CD4-positive, alpha-beta memory T cell (primary cell): Measurements from ENCODE around the gene DBH. TPM values are rescaled to one million over a fixed set of nuclear protein-coding genes. Genes with fewer than 3 reads are reported as not detected.
A peak's percentile ranks its signal among the peaks of the same experiment; 100 is the strongest.
"Not testable (repeated sequence)": the region's sequence is repeated elsewhere in the genome, so short reads cannot be mapped to it uniquely, and the experiment has no call there.

ENCODE experiments used
- CTCF ChIA-PET: fragments of 350-600 bp; sonication (Branson Sonifier 250); formaldehyde crosslinking; loops from one replicate; lab custom pipeline; 2021; ENCODE audit warnings: inconsistent platforms; ENCODE audit not compliant: partially characterized antibody; lab: Charles Lee
- POLR2A ChIA-PET: fragments of 350-600 bp; sonication (Branson Sonifier 250); formaldehyde crosslinking; loops from one replicate; lab custom pipeline; 2021; ENCODE audit not compliant: partially characterized antibody; lab: Charles Lee
- DNase-seq, 5 donors: peaks; one replicate each; pipeline versions ENCODE4 v3.0.0 to v3.0.0-alpha.2; 2020 to 2022; ENCODE audit warnings: mixed read lengths in 1 of 5
- H3K27ac ChIP-seq: one replicate; pipeline ENCODE4 v1.7.0; 2013; ENCODE audit warnings: low read depth, low read length
- H3K27me3 ChIP-seq: 2 replicates; pipeline ENCODE4 v1.7.0; 2013; ENCODE audit warnings: mild to moderate bottlenecking, low read length, moderate library complexity; ENCODE audit not compliant: insufficient read depth
- H3K36me3 ChIP-seq: 2 replicates; pipeline ENCODE4 v1.7.0; 2013; ENCODE audit warnings: mild to moderate bottlenecking, low read length, moderate library complexity; ENCODE audit not compliant: insufficient read depth
- H3K4me1 ChIP-seq: 2 replicates; pipeline ENCODE4 v1.7.0; 2013; ENCODE audit warnings: mild to moderate bottlenecking, low read length, moderate library complexity; ENCODE audit not compliant: insufficient read depth
- H3K4me3 ChIP-seq, 2 donors: one replicate each; pipeline ENCODE4 v1.7.0; 2013; ENCODE audit warnings: low read length in 2 of 2, mild to moderate bottlenecking in 1 of 2
- H3K9me3 ChIP-seq, 2 donors: one replicate each; pipeline ENCODE4 v1.7.0; 2013; ENCODE audit warnings: low read length in 2 of 2, control low read depth in 1 of 2; ENCODE audit not compliant: control insufficient read depth in 1 of 2
- H3K27ac Mint-ChIP-seq, 7 donors: one replicate each; pipeline ENCODE4 v1.8.0; 2020 to 2021; ENCODE audit warnings: mixed read lengths in 7 of 7, mild to moderate bottlenecking in 6 of 7, inconsistent platforms in 3 of 7, moderate library complexity in 3 of 7
- H3K27me3 Mint-ChIP-seq, 2 donors: one replicate each; pipeline ENCODE4 v1.8.0; 2020 to 2021; ENCODE audit warnings: mixed read lengths in 2 of 2
- H3K36me3 Mint-ChIP-seq, 2 donors: one replicate each; pipeline ENCODE4 v1.8.0; 2020 to 2021; ENCODE audit warnings: mixed read lengths in 2 of 2, inconsistent platforms in 1 of 2, mild to moderate bottlenecking in 1 of 2
- H3K4me1 Mint-ChIP-seq, 4 donors: one replicate each; pipeline ENCODE4 v1.8.0; 2020 to 2021; ENCODE audit warnings: mixed read lengths in 4 of 4, mild to moderate bottlenecking in 1 of 4
- H3K4me3 Mint-ChIP-seq, 8 donors: one replicate each; pipeline ENCODE4 v1.8.0; 2020 to 2021; ENCODE audit warnings: mixed read lengths in 8 of 8, mild to moderate bottlenecking in 7 of 8, moderate library complexity in 6 of 8, inconsistent platforms in 3 of 8
- H3K9me3 Mint-ChIP-seq, 8 donors: one replicate each; pipeline ENCODE4 v1.8.0; 2020 to 2021; ENCODE audit warnings: mixed read lengths in 8 of 8, mild to moderate bottlenecking in 5 of 8, inconsistent platforms in 3 of 8, moderate library complexity in 1 of 8
- intact Hi-C: fragments of 100-400 bp; cut with micrococcal nuclease; formaldehyde crosslinking; loops from one replicate; pipeline ENCODE4 v1.15.1; 2023
- polyA plus RNA-seq, 2 donors: library from polyadenylated mRNA; unstranded; fragments of 300-500 nt; fragmentation: Illumina TruSeq; gene quantifications; one replicate each; pipeline ENCODE4 v1.2.3, GENCODE V29; 2021
- total RNA-seq, 2 experiments: library from RNA; stranded (reverse); gene quantifications; one replicate each; pipeline ENCODE4 v1.2.3, GENCODE V29; 2021

Gene DBH
- total and polyA plus RNA-seq, 4 experiments from 2014 or later = 0.08 to 0.18 (median 0.09) TPM; not detected in 1

DNA sequence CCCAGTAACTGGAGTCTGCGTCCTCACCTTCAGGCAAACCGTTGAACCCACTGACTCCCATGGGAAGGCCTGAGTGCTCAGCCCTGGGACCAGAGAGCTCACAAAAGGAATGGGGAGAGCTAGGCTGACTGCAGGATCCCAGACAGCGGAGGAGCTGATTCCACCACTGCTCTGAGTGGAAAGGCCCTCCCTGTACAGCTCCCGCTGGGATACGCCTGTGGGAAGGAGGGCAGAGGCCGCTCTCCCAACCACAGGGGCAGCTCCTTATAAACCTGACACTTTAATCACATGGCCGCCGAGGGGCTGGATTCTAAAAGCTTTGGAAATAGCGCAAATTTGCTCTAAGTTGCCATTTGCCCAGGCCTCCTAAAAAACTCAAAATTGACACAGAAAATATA, 37.1 kb downstream of the DBH start:
- no peaks in the 10 kb centered on the region for H3K36me3 ChIP-seq
- no peaks in the 10 kb centered on the region for H3K36me3 Mint-ChIP-seq
- no peaks in the 10 kb centered on the region for H3K9me3 ChIP-seq
- CTCF ChIA-PET = interaction anchor here (1.8 kb wide), 1 partner anchor 10 kb away, joined by 4 read pairs; no protein-coding TSS in a partner anchor
- H3K4me3 Mint-ChIP-seq = no peak overlapping the region
- POLR2A ChIA-PET = interaction anchor here (1.2 to 1.6 kb wide), 2 partner anchors 11 to 28 kb away, joined by 5 to 6 read pairs; no protein-coding TSS in a partner anchor
- H3K27me3 ChIP-seq = no peaks in the 10 kb centered on the region
- no peak for DNase-seq
- H3K27ac ChIP-seq = peak overlapping the region; percentile 1
- H3K27ac Mint-ChIP-seq = peak overlapping the region in 3 of 7 donors; percentile 29 to 38 (median 32)
- peaks cover 16 to 38% (median 29%) of the 10 kb centered on the region in 4 donors for H3K4me1 Mint-ChIP-seq
- H3K4me1 ChIP-seq = peaks cover 29% of the 10 kb centered on the region
- H3K4me3 ChIP-seq = no peak overlapping the region
- intact Hi-C loops = no loop called here
- no peaks in the 10 kb centered on the region for H3K9me3 Mint-ChIP-seq
- H3K27me3 Mint-ChIP-seq = no peaks in the 10 kb centered on the region

DNA sequence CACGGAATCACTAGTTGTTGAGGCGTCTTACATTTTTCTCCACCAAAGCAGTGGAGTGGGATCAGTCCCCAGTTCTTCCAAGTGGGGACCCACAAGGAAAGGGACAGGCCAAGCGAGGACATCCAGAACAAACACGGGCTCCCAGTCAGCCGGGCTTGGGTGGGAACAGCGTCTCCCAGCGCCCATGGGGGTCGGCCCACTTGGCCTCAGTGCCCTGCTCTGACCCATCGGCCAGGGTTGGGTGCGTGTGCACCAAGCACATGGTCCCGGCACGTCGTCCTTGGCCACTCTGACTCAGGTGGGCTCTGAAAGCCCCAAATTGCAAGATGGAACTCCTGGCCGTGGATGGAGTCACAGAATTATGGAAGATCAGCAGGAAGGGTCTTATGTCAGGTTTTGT, 37.9 kb downstream of the DBH start:
- Histone ChIP-seq H3K27me3 (no peaks in the 10 kb centered on the region), H3K4me1 (peaks cover 33% of the 10 kb centered on the region), H3K36me3 (no peaks in the 10 kb centered on the region), H3K4me3 (no peak overlapping the region), H3K9me3 (no peaks in the 10 kb centered on the region), H3K27ac (no peak overlapping the region)
- ChIA-PET CTCF (interaction anchor here (1.4 kb wide), 1 partner anchor 9 kb away, joined by 3 read pairs; no protein-coding TSS in a partner anchor), POLR2A (interaction anchor here (1.2 kb wide), 1 partner anchor 10 kb away, joined by 5 read pairs; no protein-coding TSS in a partner anchor)
- H3K9me3 Mint-ChIP-seq = no peaks in the 10 kb centered on the region
- intact Hi-C loops = no loop called here
- DNase-seq = no peak
- H3K4me1 Mint-ChIP-seq = peaks cover 20 to 46% (median 35%) of the 10 kb centered on the region in 4 donors
- H3K4me3 Mint-ChIP-seq = no peak overlapping the region
- no peaks in the 10 kb centered on the region for H3K27me3 Mint-ChIP-seq
- no peaks in the 10 kb centered on the region for H3K36me3 Mint-ChIP-seq
- H3K27ac Mint-ChIP-seq = peak overlapping the region in 4 of 7 donors; percentile 38 to 86 (median 60)

DNA sequence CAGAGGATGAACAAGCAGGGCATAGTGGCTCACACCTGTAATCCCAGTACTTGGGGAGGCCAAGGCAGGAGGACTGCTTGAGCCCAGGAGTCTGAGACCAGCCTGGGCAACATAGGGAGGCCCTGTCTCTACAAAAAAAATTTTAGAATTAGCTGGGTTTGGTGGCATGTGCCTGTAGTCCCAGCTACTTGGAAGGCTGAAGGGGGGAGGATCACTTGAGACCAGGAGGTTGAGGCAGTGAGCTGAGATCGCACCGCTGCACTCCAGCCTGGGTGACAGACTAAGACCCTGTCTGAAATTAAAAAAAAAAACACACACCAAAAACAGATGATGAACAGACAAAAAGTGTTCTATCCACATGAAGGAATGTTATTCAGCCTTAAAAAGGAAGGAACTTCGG, 39.6 kb downstream of the DBH start:
- H3K4me3 ChIP-seq, H3K36me3 ChIP-seq, DNase-seq, intact Hi-C loops, H3K9me3 Mint-ChIP-seq, H3K27me3 Mint-ChIP-seq, H3K36me3 Mint-ChIP-seq, H3K27me3 ChIP-seq, H3K9me3 ChIP-seq: not testable (repeated sequence)
- Mint-ChIP-seq H3K4me3 (peak overlapping the region in 2 of 8 donors; percentile 11 to 25), H3K27ac (peak overlapping the region; percentile 94 to 100 (median 100)), H3K4me1 (peaks cover 21 to 51% (median 35%) of the 10 kb centered on the region in 4 donors)
- Histone ChIP-seq H3K4me1 (peaks cover 33% of the 10 kb centered on the region), H3K27ac (peak overlapping the region; percentile 86)
- ChIA-PET CTCF (interaction anchor here (1.3 to 1.8 kb wide), 3 partner anchors 25 to 39 kb away, joined by 3 to 7 read pairs (median 5); no protein-coding TSS in a partner anchor), POLR2A (interaction anchor here (5.7 kb wide), 1 partner anchor 26 kb away, joined by 59 read pairs; no protein-coding TSS in a partner anchor)

DNA sequence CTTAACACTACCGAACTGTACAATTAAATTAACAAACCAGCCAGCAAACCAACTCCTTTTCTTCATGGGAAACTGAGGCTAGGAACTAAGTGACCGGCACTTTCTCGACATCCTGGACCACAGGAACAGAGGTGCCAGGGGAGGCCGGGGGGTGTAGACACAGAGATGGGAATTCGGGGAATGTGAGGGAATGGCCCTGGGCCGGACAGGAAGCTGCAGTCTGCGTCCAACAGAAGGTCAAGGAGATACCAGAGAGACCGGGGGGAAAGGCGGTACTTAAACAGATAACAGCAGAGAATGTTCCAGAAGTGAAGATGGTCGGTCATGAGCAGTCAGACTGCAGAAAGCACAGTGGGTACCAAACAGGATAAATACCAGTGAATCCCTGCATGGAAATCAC, 40.3 kb downstream of the DBH start:
- H3K36me3 Mint-ChIP-seq = no peaks in the 10 kb centered on the region
- H3K27ac Mint-ChIP-seq = peak overlapping the region; percentile 94 to 100 (median 100)
- peak overlapping the region in 3 of 8 donors; percentile 25 to 65 (median 45) for H3K4me3 Mint-ChIP-seq
- H3K9me3 Mint-ChIP-seq = no peaks in the 10 kb centered on the region
- H3K9me3 ChIP-seq = no peaks in the 10 kb centered on the region
- no peaks in the 10 kb centered on the region for H3K36me3 ChIP-seq
- no peaks in the 10 kb centered on the region for H3K27me3 ChIP-seq
- intact Hi-C loops = no loop called here
- no peak for DNase-seq
- H3K4me1 Mint-ChIP-seq = peaks cover 21 to 51% (median 35%) of the 10 kb centered on the region in 4 donors
- no peaks in the 10 kb centered on the region for H3K27me3 Mint-ChIP-seq
- peaks cover 33% of the 10 kb centered on the region for H3K4me1 ChIP-seq
- peak overlapping the region; percentile 86 for H3K27ac ChIP-seq
- ChIA-PET CTCF (interaction anchor here (1.1 to 1.8 kb wide), 6 partner anchors 20 to 51 kb away, joined by 3 to 7 read pairs (median 4); no protein-coding TSS in a partner anchor), POLR2A (interaction anchor here (1.2 to 5.7 kb wide), 3 partner anchors 16 to 50 kb away, joined by 3 to 59 read pairs (median 4); no protein-coding TSS in a partner anchor)
- no peak overlapping the region for H3K4me3 ChIP-seq

DNA sequence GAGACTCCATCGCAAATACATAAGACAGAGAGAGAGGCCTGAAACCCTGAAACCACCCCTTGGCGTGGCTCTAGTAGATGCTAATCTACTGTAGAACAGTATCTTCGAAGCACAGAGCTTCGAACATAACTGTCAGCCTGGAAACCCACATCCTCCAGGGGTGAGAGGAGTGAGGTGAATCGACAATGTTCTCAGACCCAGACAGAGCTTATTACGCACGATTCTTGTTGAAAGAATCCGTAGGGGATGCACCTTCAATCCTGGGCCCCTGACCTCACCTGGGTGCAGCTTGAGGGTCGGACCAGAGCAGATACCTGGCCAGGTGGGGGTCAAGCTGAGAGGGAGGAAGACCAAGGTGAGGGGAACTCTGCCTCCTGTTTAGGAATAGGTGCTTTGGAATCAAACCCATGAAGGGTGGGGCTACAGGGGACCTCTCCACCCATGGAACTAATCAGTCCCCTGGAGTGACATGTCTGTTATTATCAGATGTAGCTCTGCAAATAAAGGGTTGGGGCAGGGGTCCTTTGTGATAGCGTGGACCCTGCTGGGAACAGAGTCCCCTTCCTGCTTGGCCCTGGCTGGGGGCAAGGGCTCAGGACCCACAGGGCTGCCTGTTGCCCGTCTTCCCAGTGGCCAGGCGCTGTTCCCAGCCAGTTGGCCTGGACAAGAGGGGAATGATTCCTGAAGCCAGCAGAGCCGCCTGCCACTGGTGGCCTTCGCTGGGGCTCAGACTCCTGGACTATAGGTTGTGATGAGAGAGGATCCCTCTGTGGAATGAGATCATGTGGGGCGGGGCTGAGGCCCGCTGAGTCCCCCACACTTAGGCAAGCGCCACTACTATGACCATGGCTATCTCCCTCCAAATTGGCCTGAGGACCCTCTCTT, 41.2 kb downstream of the DBH start:
- intact Hi-C loops = no loop called here
- Histone ChIP-seq H3K4me3 (peak overlapping the region in 1 of 2 donors; percentile 33), H3K27ac (peak overlapping the region; percentile 86), H3K9me3 (no peaks in the 10 kb centered on the region), H3K4me1 (peaks cover 38% of the 10 kb centered on the region), H3K36me3 (no peaks in the 10 kb centered on the region), H3K27me3 (no peaks in the 10 kb centered on the region)
- H3K36me3 Mint-ChIP-seq = no peaks in the 10 kb centered on the region
- H3K27ac Mint-ChIP-seq = peak overlapping the region; percentile 94 to 100 (median 100)
- POLR2A ChIA-PET = interaction anchor here (0.7 to 5.7 kb wide), 6 partner anchors 15 to 49 kb away, joined by 3 to 59 read pairs (median 4); no protein-coding TSS in a partner anchor
- peak overlapping the region; percentile 9 to 81 (median 64) for H3K4me3 Mint-ChIP-seq
- no peaks in the 10 kb centered on the region for H3K27me3 Mint-ChIP-seq
- H3K9me3 Mint-ChIP-seq = no peaks in the 10 kb centered on the region
- H3K4me1 Mint-ChIP-seq = peaks cover 21 to 59% (median 40%) of the 10 kb centered on the region in 4 donors
- DNase-seq = peak; percentile 80 to 91 (median 84)
- CTCF ChIA-PET = interaction anchor here (1.1 to 1.8 kb wide), 5 partner anchors 19 to 50 kb away, joined by 3 to 7 read pairs (median 4); no protein-coding TSS in a partner anchor

DNA sequence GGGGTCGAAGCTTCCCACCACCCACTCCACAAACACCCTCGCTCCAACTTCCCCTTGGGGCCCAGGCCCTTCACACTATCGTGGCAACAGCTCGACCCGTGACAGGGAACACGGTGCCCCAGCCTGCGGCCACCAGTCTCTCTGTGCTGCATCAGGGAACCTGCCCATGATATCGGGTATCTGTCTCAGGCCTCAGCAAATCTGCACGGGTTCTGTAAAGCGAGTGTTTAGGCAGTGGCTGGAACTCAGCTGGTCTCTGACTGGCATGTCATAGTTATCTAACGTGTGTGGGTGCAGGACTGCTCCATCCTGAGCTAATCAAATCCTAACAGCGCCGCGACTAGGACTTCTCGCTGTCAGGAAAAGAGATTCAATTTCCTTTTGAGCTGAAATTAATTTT, 42.9 kb downstream of the DBH start:
- POLR2A ChIA-PET = interaction anchor here (5.7 kb wide), 1 partner anchor 23 kb away, joined by 59 read pairs; no protein-coding TSS in a partner anchor
- no peaks in the 10 kb centered on the region for H3K9me3 ChIP-seq
- Mint-ChIP-seq H3K27ac (peak overlapping the region; percentile 94 to 100 (median 100)), H3K4me3 (peak overlapping the region in 1 of 8 donors; percentile 59), H3K27me3 (no peaks in the 10 kb centered on the region), H3K9me3 (no peaks in the 10 kb centered on the region), H3K4me1 (peaks cover 30 to 76% (median 52%) of the 10 kb centered on the region in 4 donors), H3K36me3 (peaks cover 0 to 3% of the 10 kb centered on the region in 2 donors)
- H3K27ac ChIP-seq = no peak overlapping the region
- H3K36me3 ChIP-seq = no peaks in the 10 kb centered on the region
- peaks cover 55% of the 10 kb centered on the region for H3K4me1 ChIP-seq
- CTCF ChIA-PET = interaction anchor here (1.8 kb wide), 1 partner anchor 22 kb away, joined by 6 read pairs; no protein-coding TSS in a partner anchor
- H3K4me3 ChIP-seq = no peak overlapping the region
- intact Hi-C loops = no loop called here
- no peaks in the 10 kb centered on the region for H3K27me3 ChIP-seq
- no peak for DNase-seq
